ENCODE results near the gene SLC6A17.
A peak's percentile ranks its signal among the peaks of the same experiment; 100 is the strongest.

The SLC6A17 gene

DNA sequence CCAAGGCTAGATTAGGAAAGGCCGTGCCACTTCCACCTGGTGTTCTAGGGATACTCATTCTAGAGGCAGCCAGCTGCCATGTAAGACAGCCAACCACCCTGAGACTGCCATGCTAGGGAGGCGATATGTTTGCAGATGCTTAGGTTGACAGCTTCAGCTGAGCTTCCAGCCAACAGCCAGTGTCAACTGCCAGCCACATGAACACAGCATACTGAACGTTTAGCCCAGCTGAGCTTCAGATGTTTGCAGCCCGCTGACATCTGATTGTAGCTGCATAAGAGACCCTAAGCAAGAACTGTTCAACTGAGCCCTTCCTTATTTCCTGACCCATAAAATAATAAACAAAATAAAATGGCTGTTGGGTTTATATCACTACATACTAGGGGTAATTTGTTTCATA, 54.9 kb downstream of the SLC6A17 start:
- DNase-seq (ENCODE audit: low read depth), result no peak

DNA sequence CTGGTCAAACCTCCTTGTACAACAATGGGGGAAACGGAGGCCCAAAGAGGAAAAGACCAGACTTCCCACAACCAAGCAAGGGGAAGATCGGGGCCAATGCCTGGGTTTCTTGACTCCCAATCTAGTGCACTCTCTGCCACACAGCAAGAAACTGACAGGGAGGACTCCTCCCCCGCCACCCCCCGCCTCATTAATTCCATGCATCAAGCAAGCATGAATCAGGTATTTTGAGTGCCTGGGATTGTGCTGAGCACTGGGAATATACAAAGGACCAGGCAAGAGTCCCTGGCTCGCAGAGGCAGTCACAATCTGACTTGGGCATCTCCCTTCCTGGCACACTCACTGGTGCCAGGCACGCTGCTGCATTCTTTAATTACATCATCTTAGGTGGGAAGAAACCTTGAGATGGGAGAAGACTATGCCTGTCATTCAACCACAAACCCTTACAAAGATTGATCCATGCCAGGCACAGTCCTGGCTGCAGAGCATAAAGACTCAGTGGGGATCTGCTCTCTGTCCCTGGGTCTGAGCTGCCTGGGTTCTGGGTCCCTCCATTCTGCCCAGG, 55.4 kb downstream of the SLC6A17 start:
- no peak for DNase-seq (ENCODE audit: low read depth)

DNA sequence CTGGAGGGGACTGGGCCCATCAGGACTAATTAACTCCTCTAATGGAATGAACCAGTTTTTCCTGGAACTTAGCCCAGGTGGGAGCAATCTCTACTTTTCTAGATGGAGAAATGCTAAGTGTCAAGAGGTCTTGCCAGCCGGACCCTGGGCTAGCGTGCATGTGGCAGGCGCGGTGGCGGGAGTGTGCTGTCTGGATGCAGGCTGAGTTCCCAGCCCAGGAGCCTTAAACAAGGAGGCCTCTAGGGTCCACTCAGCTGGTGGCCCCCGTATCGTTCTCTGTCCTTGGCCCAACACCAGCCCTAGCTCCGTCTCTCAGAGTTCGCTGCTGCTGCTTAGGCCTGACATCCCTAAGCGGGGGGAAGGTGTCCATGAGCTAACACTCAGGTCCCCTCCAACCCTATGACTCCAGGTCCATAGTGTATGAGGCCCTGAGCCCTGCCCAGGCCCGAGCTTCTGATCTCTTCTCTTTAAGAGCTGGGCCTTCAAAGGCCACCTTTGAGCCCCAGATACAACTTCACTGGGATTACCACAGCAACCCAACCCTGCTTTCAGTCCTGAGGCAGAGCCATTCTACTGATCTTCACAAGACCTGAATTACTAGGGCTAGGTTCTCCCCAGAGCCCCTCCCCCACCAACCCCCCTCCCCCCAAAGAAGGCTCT, 56.1 kb downstream of the SLC6A17 start:
- DNase-seq (ENCODE audit: low read depth), result no peak

DNA sequence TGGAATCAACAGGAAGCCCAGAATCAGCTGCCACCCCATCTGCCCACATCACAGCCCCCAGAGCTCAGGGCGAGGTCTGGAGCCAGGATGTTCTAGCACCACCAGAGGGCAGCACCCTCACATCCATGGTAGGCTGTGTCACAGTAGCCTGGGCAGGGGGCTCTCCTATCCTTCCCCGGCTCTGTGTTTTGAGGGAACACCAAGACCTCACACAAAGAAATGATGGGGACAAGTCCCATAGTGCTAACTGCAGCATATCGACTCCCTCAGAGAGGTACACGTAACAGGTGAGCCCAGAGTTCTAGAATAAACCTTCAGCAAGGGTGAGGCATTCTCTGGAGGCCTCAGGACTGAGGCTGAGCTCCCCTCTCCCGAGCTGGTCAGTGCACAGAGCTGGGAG, 57.5 kb downstream of the SLC6A17 start:
- DNase-seq (ENCODE audit: low read depth), result peak; percentile 63

DNA sequence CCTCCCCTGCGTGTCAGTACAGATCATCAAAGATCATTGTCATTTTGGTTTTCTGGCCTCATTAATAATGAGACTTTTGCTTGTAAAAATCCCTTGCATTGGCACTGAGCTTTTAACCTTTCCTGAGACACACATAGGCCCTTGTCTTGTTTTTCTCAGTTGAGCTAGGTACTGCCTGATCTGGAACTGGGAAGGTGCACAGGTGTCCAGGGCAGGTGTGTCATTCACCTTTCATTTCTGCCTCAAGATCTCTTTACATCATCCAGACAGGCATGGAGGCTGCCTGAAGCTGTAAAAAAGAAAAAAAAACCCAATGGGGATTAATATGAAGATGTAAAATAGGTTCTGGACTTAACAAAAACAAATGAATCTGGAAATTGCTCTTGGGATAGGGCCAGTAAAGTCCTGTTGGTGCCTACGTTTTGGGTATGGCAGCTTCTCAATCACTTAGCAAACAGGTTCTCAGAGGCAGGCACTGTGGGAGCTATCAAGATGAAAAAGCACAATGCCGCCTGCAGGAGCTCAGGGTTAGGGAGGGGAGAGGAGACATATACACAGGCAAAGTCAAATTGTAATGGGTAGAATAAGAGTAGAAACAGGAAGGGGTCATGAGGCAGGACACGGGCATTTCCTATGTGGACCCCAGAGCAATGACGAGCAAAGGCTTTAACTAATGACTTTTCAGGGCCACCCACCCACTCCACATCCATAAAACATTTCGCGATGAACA, 58.8 kb downstream of the SLC6A17 start:
- DNase-seq (ENCODE audit: low read depth), result no peak

DNA sequence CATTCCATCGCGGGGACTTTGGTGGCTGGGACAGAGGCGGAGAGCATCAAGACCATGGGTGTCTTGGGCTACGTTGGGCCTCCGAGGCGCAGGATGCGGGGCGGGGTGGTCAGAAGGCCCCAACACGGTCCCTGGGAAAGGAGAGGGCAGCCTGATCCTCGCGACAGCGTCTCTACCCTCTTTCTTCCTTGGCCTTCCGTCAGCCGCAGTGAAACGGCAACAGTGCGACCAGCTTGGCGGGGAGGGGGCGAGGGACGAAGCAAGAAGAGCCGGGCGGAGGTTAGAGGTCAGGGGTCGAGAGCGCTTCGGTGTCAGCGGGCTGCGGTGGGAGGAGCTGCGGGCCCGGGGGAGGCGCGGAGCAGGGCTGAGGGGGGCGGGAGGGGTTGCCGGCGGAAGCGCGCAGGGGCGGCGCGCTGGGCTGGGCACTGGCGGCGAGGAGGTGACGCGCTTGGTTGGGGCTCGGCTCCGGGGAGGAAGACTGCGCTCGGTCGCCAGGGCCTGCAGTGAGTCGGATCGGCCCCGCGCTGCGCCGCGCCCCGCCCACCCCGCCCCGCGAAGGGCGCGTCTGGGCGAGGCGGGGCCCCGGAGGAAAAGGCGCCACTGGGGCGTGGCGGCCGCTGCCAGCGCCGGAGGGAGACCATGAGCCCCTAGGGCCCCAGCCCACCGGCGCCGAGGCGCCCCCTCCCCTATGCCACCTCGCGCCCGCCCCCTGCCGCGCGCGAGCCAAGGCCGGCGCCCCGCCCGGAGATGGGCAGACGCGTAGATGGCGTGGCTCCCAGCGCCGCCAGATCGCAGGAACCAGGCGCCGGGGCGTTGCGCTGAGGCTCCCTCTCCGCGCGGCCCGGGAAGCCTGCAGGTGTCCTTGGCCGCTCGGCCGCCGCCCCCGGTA, 59.7 kb downstream of the SLC6A17 start, which contains the start of gene KCNC4:
KCNC4 (plus strand) TSS at position 600 of the 889 bp plus-strand sequence. CDS start 1,186 bp downstream, outside the sequence.
- DNase-seq (ENCODE audit: low read depth), result peak; percentile 90

DNA sequence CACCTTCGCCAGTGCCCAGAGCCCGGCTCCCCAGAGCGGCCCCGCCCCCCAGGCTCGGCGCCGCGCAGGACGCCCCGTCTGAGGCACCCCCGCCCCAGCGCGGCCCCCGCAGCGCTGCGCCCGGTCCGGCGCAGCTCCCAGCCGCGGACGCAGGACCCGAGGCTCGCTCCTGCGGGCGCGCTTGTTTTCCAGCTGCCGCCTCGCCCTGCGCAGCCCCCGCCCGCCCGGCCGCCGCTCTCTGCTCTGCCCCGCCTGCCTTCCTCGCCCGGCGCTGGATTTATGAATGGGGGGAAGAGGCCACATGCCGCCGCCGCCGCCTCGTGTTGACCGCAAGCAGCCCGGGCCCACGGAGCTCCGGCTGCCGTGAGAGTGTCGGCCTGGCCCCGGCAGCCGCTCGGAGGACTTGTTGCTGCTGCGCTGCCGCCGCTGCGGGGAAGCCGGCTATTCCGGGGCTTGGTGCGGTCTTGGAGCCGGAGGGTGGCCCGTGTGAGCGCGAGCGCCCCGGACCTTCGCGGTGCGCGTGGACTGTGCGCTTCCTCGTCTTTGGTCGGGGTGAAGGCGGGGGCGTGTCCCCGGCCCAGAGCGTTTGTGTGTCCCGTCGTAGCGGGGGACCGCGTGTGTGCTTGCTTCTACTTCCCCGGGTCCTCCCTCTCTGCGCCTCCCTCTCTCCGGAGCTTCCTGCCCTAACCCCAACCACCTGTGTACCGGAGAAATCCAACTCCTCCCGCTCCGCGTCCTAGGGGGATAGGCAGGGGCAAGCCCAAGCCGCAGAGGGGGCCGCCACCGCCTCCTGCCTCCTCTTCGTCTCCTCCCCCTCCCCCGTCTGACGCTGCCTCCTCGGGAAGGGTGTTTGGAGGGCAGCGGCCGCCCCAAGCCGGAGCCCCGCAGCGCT, 60.6 kb downstream of the SLC6A17 start:
- peak; percentile 28 for DNase-seq (ENCODE audit: low read depth)

DNA sequence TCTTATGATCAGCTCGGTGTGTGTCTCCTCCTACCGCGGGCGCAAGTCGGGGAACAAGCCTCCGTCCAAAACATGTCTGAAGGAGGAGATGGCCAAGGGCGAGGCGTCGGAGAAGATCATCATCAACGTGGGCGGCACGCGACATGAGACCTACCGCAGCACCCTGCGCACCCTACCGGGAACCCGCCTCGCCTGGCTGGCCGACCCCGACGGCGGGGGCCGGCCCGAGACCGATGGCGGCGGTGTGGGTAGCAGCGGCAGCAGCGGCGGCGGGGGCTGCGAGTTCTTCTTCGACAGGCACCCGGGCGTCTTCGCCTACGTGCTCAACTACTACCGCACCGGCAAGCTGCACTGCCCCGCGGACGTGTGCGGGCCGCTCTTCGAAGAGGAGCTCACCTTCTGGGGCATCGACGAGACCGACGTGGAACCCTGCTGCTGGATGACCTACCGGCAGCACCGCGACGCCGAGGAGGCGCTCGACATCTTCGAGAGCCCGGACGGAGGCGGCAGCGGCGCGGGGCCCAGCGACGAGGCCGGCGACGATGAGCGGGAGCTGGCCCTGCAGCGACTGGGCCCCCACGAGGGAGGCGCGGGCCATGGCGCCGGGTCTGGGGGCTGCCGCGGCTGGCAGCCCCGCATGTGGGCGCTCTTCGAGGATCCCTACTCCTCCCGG, 61.3 kb downstream of the SLC6A17 start:
- peak; percentile 13 for DNase-seq (ENCODE audit: low read depth)

DNA sequence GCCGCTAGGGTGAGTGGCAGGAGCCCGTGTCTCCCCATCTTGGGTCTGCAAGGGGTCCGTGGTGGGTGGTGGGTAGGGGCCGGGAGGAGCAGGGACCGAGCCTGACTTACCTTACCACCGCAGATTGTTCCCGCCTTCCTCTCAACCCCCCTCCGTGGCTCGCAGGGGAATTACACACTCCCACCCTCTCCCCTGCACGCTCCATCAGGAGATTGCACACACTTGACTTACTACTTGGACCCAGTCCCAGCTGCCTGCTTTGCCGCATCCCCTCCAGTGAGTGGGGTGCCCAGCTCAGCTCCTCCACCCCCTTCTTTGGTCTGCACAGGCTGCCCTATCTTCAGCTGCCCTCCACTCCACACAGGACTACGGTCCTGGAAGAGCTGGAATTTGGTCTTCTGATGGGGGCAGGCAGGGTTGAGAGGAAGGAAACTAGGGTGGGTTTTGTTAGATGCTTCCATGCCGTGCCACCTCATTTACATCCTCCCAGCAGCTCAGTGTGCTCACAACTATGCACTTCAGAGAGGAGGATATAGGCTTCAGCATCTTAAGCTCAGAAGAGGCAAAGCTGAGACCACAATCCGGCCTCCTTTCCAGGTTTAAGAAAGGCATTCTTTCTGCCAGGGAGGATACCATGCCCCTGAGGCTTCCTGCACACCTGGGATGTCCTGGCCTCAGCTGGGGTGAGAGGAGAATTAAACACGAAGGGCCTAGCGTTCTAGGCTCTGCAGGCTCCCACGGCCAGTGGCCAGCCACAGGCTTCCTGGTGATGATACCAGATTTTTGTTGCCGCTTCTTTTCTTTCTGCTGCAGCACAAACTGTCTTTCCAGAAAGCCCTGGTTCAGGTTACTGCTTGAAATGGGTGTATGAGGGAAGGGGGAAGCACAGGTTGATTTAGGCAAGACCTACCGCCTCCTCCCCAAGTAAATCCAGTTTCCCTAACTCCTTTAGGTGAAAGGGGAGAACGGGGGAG, 62.2 kb downstream of the SLC6A17 start:
- DNase-seq (ENCODE audit: low read depth), result no peak

DNA sequence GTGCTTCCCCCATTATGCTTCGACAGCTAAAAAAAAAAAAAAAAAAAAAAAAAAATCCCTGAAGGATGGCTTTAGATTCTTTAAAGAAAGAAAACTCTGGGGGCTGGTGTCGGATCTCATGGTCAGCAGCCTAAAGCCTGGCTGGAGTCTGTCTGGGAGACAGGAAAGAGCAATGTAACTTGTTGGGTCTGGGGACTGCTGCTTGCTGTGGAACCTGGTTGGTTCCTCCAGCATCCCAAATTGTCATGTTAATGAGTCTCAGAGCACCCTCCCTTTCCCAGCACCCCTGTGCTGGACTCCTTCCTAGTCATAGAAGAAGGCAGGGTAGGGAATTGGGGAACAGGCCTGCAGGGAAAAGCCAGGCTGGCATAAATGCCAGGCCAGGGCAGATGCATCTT, 62.8 kb downstream of the SLC6A17 start:
- DNase-seq (ENCODE audit: low read depth), result no peak

DNA sequence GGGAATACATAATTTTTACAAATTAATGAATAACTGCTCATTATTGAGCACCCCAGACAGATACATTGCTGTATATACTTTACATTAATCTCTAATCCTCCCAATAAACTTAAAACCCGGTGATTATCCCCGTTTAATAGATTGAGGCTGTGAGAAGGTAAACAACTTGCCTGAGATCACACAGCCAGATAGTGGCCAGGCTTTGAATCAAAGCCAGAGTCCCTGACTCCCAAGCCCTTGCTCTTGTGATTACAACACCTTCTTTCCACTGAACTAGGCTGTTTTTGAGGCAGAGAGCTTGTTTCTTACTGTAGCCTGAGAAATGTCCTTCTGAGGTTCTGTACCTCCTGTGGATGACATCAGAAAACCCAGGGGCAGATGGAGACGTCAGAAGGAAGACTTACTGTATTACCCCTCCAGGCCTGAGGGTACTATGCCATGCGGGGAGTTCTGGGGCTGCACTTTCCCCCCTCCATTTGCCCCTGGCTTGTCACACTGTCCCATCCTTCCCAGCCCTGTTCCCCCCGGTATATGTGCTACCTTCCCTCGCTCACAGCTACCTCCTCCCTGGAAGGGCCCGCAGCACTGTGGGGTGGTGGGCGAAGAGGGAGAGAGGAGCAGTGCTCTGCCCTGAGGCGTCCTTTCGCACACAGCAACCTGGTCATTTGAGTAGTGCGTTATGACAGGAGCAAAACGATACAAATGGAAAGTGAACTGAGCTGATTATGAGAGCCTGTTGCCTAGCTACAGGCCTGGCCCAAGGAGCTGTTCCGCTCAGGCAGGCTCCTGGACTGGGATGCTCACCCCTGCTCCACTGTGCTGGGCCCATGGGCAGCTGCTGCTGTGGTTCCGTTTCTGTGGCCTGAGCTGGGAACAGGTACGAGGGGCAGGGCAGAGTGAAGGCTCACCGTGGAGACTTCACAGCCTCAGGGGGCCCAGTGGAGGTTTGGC, 64.4 kb downstream of the SLC6A17 start:
- no peak for DNase-seq (ENCODE audit: low read depth)

DNA sequence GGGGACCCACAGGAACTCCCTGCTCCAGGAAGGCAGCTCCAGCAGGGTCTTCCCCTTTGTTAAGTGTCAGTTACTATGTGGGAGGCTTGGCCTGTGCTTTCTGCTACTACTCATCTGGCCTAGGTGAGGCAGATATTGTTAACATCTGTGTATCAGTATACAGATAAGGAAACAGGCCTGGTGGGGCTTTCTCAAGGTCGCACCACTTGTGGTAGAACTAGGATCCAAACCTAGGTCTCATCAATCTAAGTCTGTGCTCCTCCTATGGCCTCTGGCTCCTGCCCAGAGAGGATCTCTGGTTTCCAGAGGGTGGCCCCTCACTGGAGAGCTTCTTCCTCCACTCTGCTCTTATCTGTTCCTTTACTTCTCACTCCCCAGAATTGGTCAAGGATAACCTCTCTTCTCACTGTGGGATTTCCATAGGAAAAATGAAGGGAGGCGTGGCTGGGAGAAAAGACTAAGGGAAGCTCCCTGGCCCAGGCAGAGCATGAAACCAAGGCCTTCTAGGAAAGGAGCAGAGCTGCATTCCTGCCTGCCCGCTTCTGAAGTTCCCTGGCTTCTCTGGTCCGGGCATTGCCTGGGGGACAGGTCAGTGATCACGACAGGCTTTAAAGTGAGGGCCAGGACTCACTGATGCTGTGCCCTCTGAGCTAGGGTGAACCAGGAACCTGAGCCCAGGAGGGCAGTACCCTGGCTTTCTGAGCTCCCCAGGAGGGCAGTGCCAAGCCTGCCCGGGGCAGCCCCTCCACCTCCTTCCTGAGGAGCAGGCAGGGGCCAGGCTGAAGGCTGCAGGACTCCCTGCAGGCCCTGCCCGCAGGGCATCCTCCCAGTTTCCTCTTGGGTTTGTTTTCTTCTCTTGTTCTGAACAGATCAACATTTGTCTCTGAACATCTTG, 65.6 kb downstream of the SLC6A17 start:
- no peak for DNase-seq (ENCODE audit: low read depth)

DNA sequence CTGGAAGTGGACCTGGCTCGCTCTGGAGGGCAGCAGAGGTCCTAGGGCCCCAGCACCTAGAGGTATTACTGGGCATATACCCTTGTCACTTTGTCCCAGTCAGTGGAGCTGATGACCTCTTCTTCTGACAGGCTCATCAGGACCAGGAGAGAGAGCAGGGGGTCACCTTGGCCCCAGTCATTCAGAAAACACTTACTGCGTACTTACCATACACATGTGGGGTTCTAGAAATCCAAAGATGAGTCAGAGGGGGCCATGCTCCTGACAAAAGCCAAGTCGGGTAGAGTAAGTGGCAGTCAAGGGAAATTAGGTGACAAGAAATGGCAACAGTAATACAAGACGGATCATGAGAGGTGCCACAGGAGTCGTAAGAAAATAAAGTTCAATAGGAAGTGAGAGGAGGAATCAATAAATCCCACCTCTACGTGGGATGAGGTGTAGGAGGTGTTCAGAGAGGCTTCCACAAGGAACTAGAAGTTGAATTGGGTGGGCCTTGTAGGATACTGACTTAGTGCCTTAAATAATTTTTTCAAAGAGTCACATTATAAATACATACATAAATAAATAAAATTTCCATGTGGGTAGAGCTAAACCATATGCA, 66.7 kb downstream of the SLC6A17 start:
- no peak for DNase-seq (ENCODE audit: low read depth)

DNA sequence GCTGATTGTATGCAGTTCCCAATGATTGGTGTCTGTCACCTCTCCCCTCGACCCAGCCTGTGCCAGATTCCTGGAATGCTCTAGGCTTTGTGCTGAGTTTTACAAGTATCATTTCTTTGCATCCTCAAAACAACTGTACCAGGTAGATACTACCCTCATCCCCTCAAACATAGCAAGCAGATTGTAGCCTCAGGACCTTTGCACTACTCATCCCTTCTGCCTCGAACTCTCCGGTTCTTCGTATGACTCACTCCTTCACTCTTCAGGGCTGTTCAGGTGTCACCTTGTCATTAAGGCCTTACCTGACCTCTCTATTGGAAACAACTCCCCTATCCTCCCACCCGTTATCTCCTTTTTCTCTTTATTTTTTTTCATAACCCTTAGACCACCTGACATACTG, 67.8 kb downstream of the SLC6A17 start:
- no peak for DNase-seq (ENCODE audit: low read depth)

DNA sequence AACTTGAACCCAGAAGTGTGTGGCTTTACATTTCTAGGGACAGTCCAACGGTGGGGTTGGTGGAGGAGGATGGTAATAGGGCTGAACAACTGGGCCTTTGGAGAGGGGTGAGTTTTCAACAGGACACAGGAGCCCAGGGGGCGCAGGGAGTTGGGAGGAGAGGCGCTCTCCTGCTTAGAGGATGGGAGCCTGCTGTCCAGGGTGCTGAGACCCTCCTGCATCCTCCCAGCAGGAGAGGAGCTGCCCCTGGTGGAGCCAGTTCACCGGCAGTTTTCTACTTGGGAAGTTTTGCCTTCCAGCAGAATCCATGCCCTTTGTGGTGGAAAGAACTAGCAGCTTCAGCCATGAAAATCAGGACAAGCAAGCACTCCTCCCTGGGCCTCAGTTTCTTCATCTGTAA, 68.4 kb downstream of the SLC6A17 start:
- DNase-seq (ENCODE audit: low read depth), result no peak

DNA sequence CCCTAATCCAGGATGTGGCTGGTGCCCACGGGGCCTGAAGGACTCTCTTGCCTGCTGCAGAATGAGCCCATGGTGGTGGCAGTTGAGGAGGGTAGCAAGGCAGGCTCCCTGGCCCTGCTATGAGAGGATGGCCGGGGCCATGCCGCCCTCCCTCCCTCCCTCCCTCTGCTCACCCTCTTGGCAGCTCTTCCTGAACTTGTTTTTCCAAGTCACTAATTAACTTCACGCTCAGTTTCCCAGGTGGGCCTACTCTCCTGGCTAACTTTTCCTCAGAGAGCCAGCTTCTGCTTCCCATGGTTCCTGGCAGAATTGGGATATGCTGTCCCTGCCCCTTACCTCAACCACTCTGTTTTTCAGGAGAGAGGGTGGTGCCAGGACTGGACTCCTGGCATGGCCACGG, 70.0 kb downstream of the SLC6A17 start:
- DNase-seq (ENCODE audit: low read depth), result no peak

DNA sequence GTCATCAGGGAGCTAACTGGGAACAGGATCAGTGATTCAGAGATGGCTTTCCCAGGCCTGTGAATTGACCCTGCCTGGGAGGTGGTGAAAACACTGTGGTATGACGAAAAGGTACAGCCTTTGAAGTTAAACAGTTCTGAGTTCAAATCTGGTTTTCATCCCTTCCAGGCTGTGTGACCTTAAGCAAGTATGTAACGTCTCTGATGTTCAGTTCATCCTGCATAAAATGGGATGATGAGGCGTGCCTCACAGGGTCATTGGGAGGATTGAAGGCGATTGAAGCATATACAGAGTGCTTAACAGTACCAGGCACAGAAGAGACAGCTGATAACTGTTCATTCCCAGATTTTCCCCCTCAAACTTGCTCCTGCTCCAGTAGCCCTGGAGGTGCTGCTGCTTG, 70.8 kb downstream of the SLC6A17 start:
- no peak for DNase-seq (ENCODE audit: low read depth)

Measured in activated T-helper 1 cell treated with Interleukin-2 at 50 U/mL for 16 hours (primary cell).